Mesenchymal stem cell (in vitro differentiated cells and primary cell): ENCODE data around the gene CXADR. TPM values are rescaled to one million over a fixed set of nuclear protein-coding genes. Genes with fewer than 3 reads are reported as not detected.

Experiments used
- DNase-seq: peaks from one replicate; pipeline ENCODE4 v3.0.0-alpha.2; 2013
- H2AFZ ChIP-seq: one replicate; pipeline ENCODE4 v1.6.1; 2013; ENCODE audit warnings: low read depth, mild to moderate bottlenecking, control low read depth, inconsistent platforms, low read length, moderate library complexity
- H2AK5ac ChIP-seq: 2 replicates; pipeline ENCODE4 v1.6.1; 2013; ENCODE audit warnings: low read length, moderate library complexity, mild to moderate bottlenecking, inconsistent platforms; ENCODE audit not compliant: severe bottlenecking
- H2BK120ac ChIP-seq: one replicate; pipeline ENCODE4 v1.6.1; 2013; ENCODE audit warnings: low read depth, mild to moderate bottlenecking, inconsistent platforms, low read length, moderate library complexity
- H2BK12ac ChIP-seq, 2 experiments: one replicate each; pipeline ENCODE4 v1.6.1; 2013; ENCODE audit warnings: inconsistent platforms in 2 of 2, low read length in 2 of 2, mild to moderate bottlenecking in 2 of 2, moderate library complexity in 2 of 2, control low read depth in 1 of 2
- H2BK15ac ChIP-seq: one replicate; pipeline ENCODE4 v1.6.1; 2013; ENCODE audit warnings: mild to moderate bottlenecking, low read depth, inconsistent platforms; ENCODE audit not compliant: poor library complexity, severe bottlenecking
- H2BK5ac ChIP-seq: 2 replicates; pipeline ENCODE4 v1.6.1; 2013; ENCODE audit warnings: low read depth, mild to moderate bottlenecking, low read length, control low read depth, inconsistent platforms; ENCODE audit not compliant: poor library complexity, severe bottlenecking
- H3K14ac ChIP-seq, 2 experiments: one replicate each; pipeline ENCODE4 v1.6.1; 2013; ENCODE audit warnings: inconsistent platforms in 2 of 2, low read length in 2 of 2, control low read depth in 1 of 2, mild to moderate bottlenecking in 1 of 2, moderate library complexity in 1 of 2
- H3K18ac ChIP-seq, 2 experiments: one replicate each; pipeline ENCODE4 v1.6.1; 2013; ENCODE audit warnings: inconsistent platforms in 2 of 2, low read length in 2 of 2, control low read depth in 1 of 2, low read depth in 1 of 2, mild to moderate bottlenecking in 1 of 2
- H3K23ac ChIP-seq, 2 experiments: one replicate each; pipeline ENCODE4 v1.6.1; 2013; ENCODE audit warnings: inconsistent platforms in 2 of 2, low read length in 2 of 2, mild to moderate bottlenecking in 2 of 2, moderate library complexity in 2 of 2, control low read depth in 1 of 2
- H3K27ac ChIP-seq: 2 replicates; pipeline ENCODE4 v1.5.1; 2013; ENCODE audit warnings: mild to moderate bottlenecking, moderate library complexity, low read length, control low read depth, inconsistent platforms; ENCODE audit not compliant: poor library complexity, severe bottlenecking
- H3K27me3 ChIP-seq, 2 experiments: 2 replicates each; pipeline versions ENCODE4 v1.6.1 to v1.7.0; 2013; ENCODE audit warnings: low read length in 2 of 2, mild to moderate bottlenecking in 2 of 2, moderate library complexity in 2 of 2, control low read depth in 1 of 2, inconsistent platforms in 1 of 2; ENCODE audit not compliant: control insufficient read depth in 1 of 2, insufficient read depth in 1 of 2
- H3K36me3 ChIP-seq, 2 experiments: 2 replicates each; pipeline versions ENCODE4 v1.6.1 to v1.7.0; 2013; ENCODE audit warnings: low read length in 2 of 2, control low read depth in 1 of 2, inconsistent platforms in 1 of 2, low read depth in 1 of 2, mild to moderate bottlenecking in 1 of 2; ENCODE audit not compliant: insufficient read depth in 2 of 2, control insufficient read depth in 1 of 2
- H3K4ac ChIP-seq, 2 experiments: one replicate each; pipeline ENCODE4 v1.6.1; 2013; ENCODE audit warnings: inconsistent platforms in 2 of 2, low read length in 2 of 2, mild to moderate bottlenecking in 2 of 2, moderate library complexity in 2 of 2, control low read depth in 1 of 2, low read depth in 1 of 2
- H3K4me1 ChIP-seq: 2 replicates; pipeline ENCODE4 v1.6.1; 2013; ENCODE audit warnings: low read depth, low read length, control low read depth; ENCODE audit not compliant: control insufficient read depth, insufficient read depth
- H3K4me2 ChIP-seq: 2 replicates; pipeline ENCODE4 v1.6.1; 2013; ENCODE audit warnings: low read length, mild to moderate bottlenecking, inconsistent platforms; ENCODE audit not compliant: poor library complexity, severe bottlenecking
- H3K4me3 ChIP-seq, 2 experiments: 2 replicates each; pipeline versions ENCODE4 v1.5.1 to v1.7.0; 2013; ENCODE audit warnings: low read length in 2 of 2, mild to moderate bottlenecking in 2 of 2, control low read depth in 1 of 2, low read depth in 1 of 2; ENCODE audit not compliant: insufficient read depth in 1 of 2
- H3K79me1 ChIP-seq: replicated peaks from 2 replicates; pipeline ENCODE4 v1.6.1; 2013; ENCODE audit warnings: mild to moderate bottlenecking, control low read depth, low read length, inconsistent platforms; ENCODE audit not compliant: poor library complexity, severe bottlenecking
- H3K9ac ChIP-seq: 2 replicates; pipeline ENCODE4 v1.7.0; 2013; ENCODE audit warnings: mild to moderate bottlenecking, low read length, moderate library complexity
- H3K9me3 ChIP-seq: 2 replicates; pipeline ENCODE4 v1.7.0; 2013; ENCODE audit warnings: mild to moderate bottlenecking, low read length; ENCODE audit not compliant: control insufficient read depth
- H4K8ac ChIP-seq: one replicate; pipeline ENCODE4 v1.6.1; 2013; ENCODE audit warnings: inconsistent platforms, mild to moderate bottlenecking, low read length, moderate library complexity
- H4K91ac ChIP-seq: one replicate; pipeline ENCODE4 v1.6.1; 2013; ENCODE audit warnings: mild to moderate bottlenecking, low read length, inconsistent platforms
- WGBS: methylation state at CpG from one replicate; pipeline ENCODE4 v1.1.7; 2013; ENCODE audit warnings: mixed read lengths; 5-methylcytosine and 5-hydroxymethylcytosine counted together
- small RNA-seq: library from polyadenylated mRNA; stranded (forward); fragments of <200 nt; extraction: miRNeasy Mini kit (QIAGEN cat#:217004); gene quantifications from one replicate; pipeline ENCODE3, GENCODE V24; 2013; ENCODE audit warnings: low read depth

The CXADR gene

DNA sequence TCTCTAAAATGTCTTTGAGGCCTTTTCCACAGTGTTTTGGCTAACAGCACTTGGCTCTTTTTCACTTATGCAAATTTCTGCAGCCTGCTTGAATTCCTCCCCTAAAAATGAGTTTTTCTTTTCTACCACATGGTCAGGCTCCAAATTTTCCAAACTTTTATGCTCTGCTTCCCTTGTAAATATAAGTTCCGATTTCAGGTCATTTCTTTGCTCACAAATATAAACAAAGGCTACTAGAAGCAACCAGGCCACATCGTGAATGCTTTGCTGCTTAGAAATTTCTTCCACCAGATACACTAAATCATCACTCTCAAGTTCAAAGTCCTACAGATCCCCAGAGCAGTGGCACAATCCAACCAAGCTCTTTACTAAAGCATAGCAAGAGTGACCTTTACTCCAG is 128.0 kb downstream of the CXADR start:
- no peaks in the 10 kb centered on the region for H3K36me3 ChIP-seq
- H2AFZ ChIP-seq: no peak overlapping the region
- no peak for DNase-seq
- no peak overlapping the region for H2BK5ac ChIP-seq
- 65% methylated on average over 2 of the region's 2 CpGs for whole genome bisulfite sequencing
- no peak overlapping the region for H2BK15ac ChIP-seq
- H3K4me2 ChIP-seq: no peak overlapping the region
- no peaks in the 10 kb centered on the region for H3K9me3 ChIP-seq
- H3K18ac ChIP-seq: no peak overlapping the region
- no peak overlapping the region for H3K23ac ChIP-seq
- no peak overlapping the region for H4K8ac ChIP-seq
- no peak overlapping the region for H2AK5ac ChIP-seq
- no peak overlapping the region for H2BK120ac ChIP-seq
- no peak overlapping the region for H3K4me3 ChIP-seq
- no peaks in the 10 kb centered on the region for H3K27me3 ChIP-seq
- H3K27ac ChIP-seq: no peak overlapping the region
- H3K14ac ChIP-seq: no peak overlapping the region
- H2BK12ac ChIP-seq: no peak overlapping the region
- H3K4me1 ChIP-seq: no peaks in the 10 kb centered on the region
- H3K79me1 ChIP-seq: no peaks in the 10 kb centered on the region
- no peak overlapping the region for H4K91ac ChIP-seq
- H3K4ac ChIP-seq: no peak overlapping the region
- H3K9ac ChIP-seq: no peak overlapping the region

Small RNA genes within 50 kb of the gene (small RNA-seq; reads per million reads assigned to genes)
- not detected for gene RF00019
- not detected for gene RN7SL163P
- not detected for gene RPL39P40
